ENCODE measurements around the gene GKN1. TPM values are rescaled to one million over a fixed set of nuclear protein-coding genes. Genes with fewer than 3 reads are reported as not detected.

GKN1 gene
- total RNA-seq, 2 donors from 2014 or later: not detected

GRCh38 chr2:69012310-69013141 lies 38.1 kb downstream of the GKN1 start:
- TF ChIP-seq POLR2A (IDR thresholded peaks at IDR 0.05): no peak
- peak; percentile 42 to 66 (median 58) for TF ChIP-seq CTCF (IDR thresholded peaks at IDR 0.05)
- intact Hi-C loops (cut with DNase I): no loop called here
- 10 to 11% methylated on average over 27 of the region's 27 CpGs for WGBS, 2 donors
- Histone ChIP-seq H3K27me3 (peaks cover 0 to 13% of the 10 kb centered on the region in 2 donors), H3K27ac (no peak overlapping the region), H3K36me3 (replicated peaks in 1 of 2; ENCODE audit: insufficient read depth in 1 of 2, low read depth in 2 of 2) (no peaks in the 10 kb centered on the region), H3K4me1 (peaks cover 10% of the 10 kb centered on the region), H3K4me3 (peak overlapping the region in 1 of 2 donors; percentile 44), H3K9me3 (no peaks in the 10 kb centered on the region)
- peak; percentile 62 for ATAC-seq
- peak; percentile 32 to 58 (median 43) for DNase-seq

GRCh38 chr2:69013142-69013839 lies 38.9 kb downstream of the GKN1 start, which contains the start of gene ANTXR1:
ANTXR1 (plus strand) TSS chr2:69013179; CDS start chr2:69013500, 321 bp downstream.
- TF ChIP-seq CTCF (IDR thresholded peaks at IDR 0.05) (peak in 1 of 7 experiments; percentile 4), POLR2A (IDR thresholded peaks at IDR 0.05) (no peak)
- Histone ChIP-seq H3K27ac (peak within 1 kb of the TSS in 1 of 4 donors; percentile 22), H3K4me3 (peak within 1 kb of the TSS in 1 of 2 donors; percentile 44), H3K27me3 (peaks cover 0 to 13% of the 10 kb centered on the region in 2 donors), H3K4me1 (peaks cover 10% of the 10 kb centered on the region), H3K36me3 (replicated peaks in 1 of 2; ENCODE audit: insufficient read depth in 1 of 2, low read depth in 2 of 2) (no peaks in the 10 kb centered on the region), H3K9me3 (no peaks in the 10 kb centered on the region)
- WGBS, 2 donors: 1% methylated on average over 22 to 63 of the region's 63 CpGs
- peak in 3 of 4 donors; percentile 14 to 39 (median 19) for DNase-seq
- intact Hi-C loops (cut with DNase I): no loop called here
- ATAC-seq: peak; percentile 39

GRCh38 chr2:69013840-69014821 lies 39.7 kb downstream of the GKN1 start:
- Histone ChIP-seq H3K27me3 (peaks cover 0 to 13% of the 10 kb centered on the region in 2 donors), H3K27ac (no peak overlapping the region), H3K4me1 (peaks cover 10% of the 10 kb centered on the region), H3K4me3 (peak overlapping the region in 1 of 2 donors; percentile 44), H3K36me3 (replicated peaks in 1 of 2; ENCODE audit: insufficient read depth in 1 of 2, low read depth in 2 of 2) (no peaks in the 10 kb centered on the region), H3K9me3 (no peaks in the 10 kb centered on the region)
- WGBS, 2 donors: 5 to 9% methylated on average over 20 of the region's 20 CpGs
- TF ChIP-seq POLR2A (IDR thresholded peaks at IDR 0.05): no peak
- TF ChIP-seq CTCF (IDR thresholded peaks at IDR 0.05): no peak
- ATAC-seq: no peak
- no peak for DNase-seq
- intact Hi-C loops (cut with DNase I): no loop called here

- Histone ChIP-seq H3K9me3 (no peaks in the 10 kb centered on the region), H3K4me1 (peaks cover 10% of the 10 kb centered on the region), H3K36me3 (replicated peaks in 1 of 2; ENCODE audit: insufficient read depth in 1 of 2, low read depth in 2 of 2) (no peaks in the 10 kb centered on the region), H3K4me3 (no peak overlapping the region), H3K27me3 (peaks cover 0 to 13% of the 10 kb centered on the region in 2 donors), H3K27ac (no peak overlapping the region)
- WGBS, 2 donors: 64 to 72% methylated on average over 5 of the region's 5 CpGs
- no peak for DNase-seq
- TF ChIP-seq CTCF (IDR thresholded peaks at IDR 0.05) (no peak), POLR2A (IDR thresholded peaks at IDR 0.05) (no peak)
- no peak for ATAC-seq
- intact Hi-C loops (cut with DNase I): no loop called here
Measured at GRCh38 chr2:69017080-69017479, 42.6 kb downstream of the GKN1 start.

All from body of pancreas (tissue), 4 donors.